BE2C (cell line): ENCODE results near the gene MCC.

Experiments used
- DNase-seq: peaks from one replicate; pipeline ENCODE4 v3.0.0-alpha.2; 2020
- H3K27me3 ChIP-seq: fragments of 250-450 bp; sonication (Bioruptor Pico); 2 replicates; pipeline ENCODE4 v1.5.1; 2020; ENCODE audit warnings: mild to moderate bottlenecking
- H3K36me3 ChIP-seq: fragments of 250-450 bp; sonication (Bioruptor Pico); 2 replicates; pipeline ENCODE4 v1.5.1; 2020; ENCODE audit warnings: mild to moderate bottlenecking
- H3K4me1 ChIP-seq: fragments of 250-450 bp; sonication (Bioruptor Pico); 2 replicates; pipeline ENCODE4 v1.5.1; 2020
- H3K4me3 ChIP-seq: 2 replicates; pipeline ENCODE4 v1.5.1; 2011; ENCODE audit warnings: low read depth, low read length
- H3K9me3 ChIP-seq: fragments of 250-450 bp; sonication (Bioruptor Pico); 2 replicates; pipeline ENCODE4 v1.5.1; 2020
- CTCF ChIP-seq: IDR thresholded peaks from 2 replicates; pipeline ENCODE4 v1.5.1; 2012; ENCODE audit warnings: mild to moderate bottlenecking, low read depth, low read length

The MCC gene

GRCh38 chr5:113278976-113279375 is 209.3 kb downstream of the MCC start:
- no peak for DNase-seq
- no peak for TF ChIP-seq CTCF
- H3K4me1 ChIP-seq = peaks cover 28% of the 10 kb centered on the region

GRCh38 chr5:113276493-113276892 is 211.8 kb downstream of the MCC start:
- H3K36me3 ChIP-seq = peaks cover 3% of the 10 kb centered on the region; the same call in 1 of the 2 replicates
- H3K4me3 ChIP-seq = no peak overlapping the region
- no peaks in the 10 kb centered on the region for H3K27me3 ChIP-seq
- no peak for DNase-seq
- TF ChIP-seq CTCF = no peak
- H3K4me1 ChIP-seq = peaks cover 22% of the 10 kb centered on the region
- no peaks in the 10 kb centered on the region for H3K9me3 ChIP-seq

More at GRCh38 chr5:113278976-113279375, 209.3 kb downstream of the MCC start:
- Histone ChIP-seq H3K36me3 (peaks cover 3% of the 10 kb centered on the region; the same call in 1 of the 2 replicates), H3K4me3 (no peak overlapping the region), H3K27me3 (no peaks in the 10 kb centered on the region), H3K9me3 (no peaks in the 10 kb centered on the region)

GRCh38 chr5:113276001-113276400 is 212.3 kb downstream of the MCC start:
- H3K4me1 ChIP-seq = peaks cover 17% of the 10 kb centered on the region
- H3K4me3 ChIP-seq = no peak overlapping the region
- no peak for DNase-seq
- H3K36me3 ChIP-seq = peaks cover 3% of the 10 kb centered on the region; the same call in 1 of the 2 replicates
- no peaks in the 10 kb centered on the region for H3K27me3 ChIP-seq
- no peaks in the 10 kb centered on the region for H3K9me3 ChIP-seq
- no peak for TF ChIP-seq CTCF

GRCh38 chr5:113274836-113275414 is 213.3 kb downstream of the MCC start:
- H3K36me3 ChIP-seq = peaks cover 1% of the 10 kb centered on the region; the same call in 1 of the 2 replicates
- no peaks in the 10 kb centered on the region for H3K27me3 ChIP-seq
- no peak for TF ChIP-seq CTCF
- H3K9me3 ChIP-seq = no peaks in the 10 kb centered on the region
- no peak for DNase-seq
- peaks cover 19% of the 10 kb centered on the region for H3K4me1 ChIP-seq
- H3K4me3 ChIP-seq = no peak overlapping the region

- no peak for DNase-seq
- H3K27me3 ChIP-seq = no peaks in the 10 kb centered on the region
- H3K4me3 ChIP-seq = no peak overlapping the region
- no peaks in the 10 kb centered on the region for H3K9me3 ChIP-seq
- H3K36me3 ChIP-seq = no peaks in the 10 kb centered on the region; the same call in 1 of the 2 replicates
- H3K4me1 ChIP-seq = peaks cover 29% of the 10 kb centered on the region
- TF ChIP-seq CTCF = no peak
These were observed 214.3 kb downstream of the MCC start for GRCh38 chr5:113273948-113274347.

GRCh38 chr5:113271745-113272454 is 216.4 kb downstream of the MCC start:
- no peak for DNase-seq
- Histone ChIP-seq H3K9me3 (no peaks in the 10 kb centered on the region), H3K36me3 (no peaks in the 10 kb centered on the region; the same call in 1 of the 2 replicates), H3K4me1 (peaks cover 46% of the 10 kb centered on the region), H3K27me3 (no peaks in the 10 kb centered on the region), H3K4me3 (no peak overlapping the region)
- no peak for TF ChIP-seq CTCF
